ENCODE measurements around the gene CR1L. TPM values are rescaled to one million over a fixed set of nuclear protein-coding genes. Genes with fewer than 3 reads are reported as not detected.

Gene CR1L
- total and polyA plus RNA-seq, 2 donors (not counting 3 experiments of a cell fraction or from before 2014, with no cell fraction given) = not detected

- intact Hi-C loops (cut with micrococcal nuclease) (no loop called here), dilution Hi-C loops (cut with MboI; ENCODE audit: extremely low pct_ligation_motif_present, low sequenced_read_pairs) (no loop called here)
- Histone ChIP-seq H3K4me2 (ENCODE audit: insufficient read depth, low read length) (no peak overlapping the region), H3K79me2 (ENCODE audit: control insufficient read depth, insufficient read depth, low read length) (no peaks in the 10 kb centered on the region), H3K27ac (ENCODE audit: insufficient read depth, low read depth, low read length) (no peak overlapping the region), H3K4me1 (ENCODE audit: control insufficient read depth, extremely low read depth, insufficient read depth, low read length) (no peaks in the 10 kb centered on the region), H3K36me3 (ENCODE audit: control insufficient read depth in 2 of 2, extremely low read depth in 1 of 2, insufficient read depth in 2 of 2, low read length in 2 of 2) (no peaks in the 10 kb centered on the region), H3K9ac (replicated peaks; ENCODE audit: extremely low read depth, insufficient read depth, low read length) (no peak overlapping the region), H3K9me3 (replicated peaks; ENCODE audit: control insufficient read depth, insufficient read depth, low read length) (no peaks in the 10 kb centered on the region), H4K20me1 (replicated peaks; ENCODE audit: control insufficient read depth, extremely low read depth, insufficient read depth, low read length) (no peaks in the 10 kb centered on the region), H3K4me3 (replicated peaks in 1 of 3; ENCODE audit: insufficient read depth in 1 of 3, low read depth in 1 of 3, low read length in 3 of 3) (no peak overlapping the region), H2AFZ (ENCODE audit: low read depth, low read length) (no peak overlapping the region), H3K27me3 (ENCODE audit: control insufficient read depth in 2 of 2, insufficient read depth in 2 of 2, low read length in 2 of 2) (peaks cover 0 to 2% of the 10 kb centered on the region in 2 experiments), H3K9me1 (replicated peaks; ENCODE audit: control insufficient read depth, extremely low read depth, insufficient read depth, low read length) (no peaks in the 10 kb centered on the region)
- POLR2A ChIA-PET = no interaction called here
- CTCF ChIA-PET = no interaction called here
- TF ChIP-seq POLR2A (IDR thresholded peaks at IDR 0.05; ENCODE audit: low read depth, low read length) (no peak), EZH2 (IDR thresholded peaks at IDR 0.05; ENCODE audit: borderline replicate concordance, low read depth, low read length, severe bottlenecking) (no peak), FOS (IDR thresholded peaks at IDR 0.05; ENCODE audit: borderline replicate concordance, insufficient read depth, low read length) (no peak), POLR2AphosphoS5 (IDR thresholded peaks at IDR 0.05; ENCODE audit: insufficient read depth, low read depth, low read length) (no peak), CTCF (IDR thresholded peaks at IDR 0.05; ENCODE audit: extremely low read depth in 1 of 2, insufficient read depth in 1 of 2, low read depth in 1 of 2, low read length in 2 of 2) (no peak), JUN (IDR thresholded peaks at IDR 0.05; ENCODE audit: borderline replicate concordance, insufficient read depth, insufficient read length, low read depth) (no peak), MYC (IDR thresholded peaks at IDR 0.05; ENCODE audit: low read depth, low read length) (no peak), GATA2 (IDR thresholded peaks at IDR 0.05; ENCODE audit: insufficient read depth, insufficient read length, low read depth, low read length) (no peak), MAX (IDR thresholded peaks at IDR 0.05; ENCODE audit: insufficient read depth, insufficient read length) (no peak)
- DNase-seq (ENCODE audit: low read depth, low spot score) (no peak), FAIRE-seq (no peak)
- BruUV-seq (replicated peaks) = no TSS peak
These were observed 51.0 kb downstream of the CR1L start for GRCh38 chr1:207695891-207696290.

All from endothelial cell of umbilical vein (primary cell).